Measurements from ENCODE around the gene RNU2-1.
"Not testable (repeated sequence)": the region's sequence is repeated elsewhere in the genome, so short reads cannot be mapped to it uniquely, and the experiment has no call there.

GRCh38 chr17:43239597-43239996 is 5.8 kb upstream of the RNU2-1 start:
- TF ChIP-seq, protein P1, sequence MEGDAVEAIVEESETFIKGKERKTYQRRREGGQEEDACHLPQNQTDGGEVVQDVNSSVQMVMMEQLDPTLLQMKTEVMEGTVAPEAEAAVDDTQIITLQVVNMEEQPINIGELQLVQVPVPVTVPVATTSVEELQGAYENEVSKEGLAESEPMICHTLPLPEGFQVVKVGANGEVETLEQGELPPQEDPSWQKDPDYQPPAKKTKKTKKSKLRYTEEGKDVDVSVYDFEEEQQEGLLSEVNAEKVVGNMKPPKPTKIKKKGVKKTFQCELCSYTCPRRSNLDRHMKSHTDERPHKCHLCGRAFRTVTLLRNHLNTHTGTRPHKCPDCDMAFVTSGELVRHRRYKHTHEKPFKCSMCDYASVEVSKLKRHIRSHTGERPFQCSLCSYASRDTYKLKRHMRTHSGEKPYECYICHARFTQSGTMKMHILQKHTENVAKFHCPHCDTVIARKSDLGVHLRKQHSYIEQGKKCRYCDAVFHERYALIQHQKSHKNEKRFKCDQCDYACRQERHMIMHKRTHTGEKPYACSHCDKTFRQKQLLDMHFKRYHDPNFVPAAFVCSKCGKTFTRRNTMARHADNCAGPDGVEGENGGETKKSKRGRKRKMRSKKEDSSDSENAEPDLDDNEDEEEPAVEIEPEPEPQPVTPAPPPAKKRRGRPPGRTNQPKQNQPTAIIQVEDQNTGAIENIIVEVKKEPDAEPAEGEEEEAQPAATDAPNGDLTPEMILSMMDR (IDR thresholded peaks at IDR 0.05), result not testable (repeated sequence)
- TF ChIP-seq POLR2AphosphoS5, EP300 (IDR thresholded peaks at IDR 0.05): not testable (repeated sequence)
